KBM-7 (cell line): ENCODE measurements around the gene GLS.
"Not testable (repeated sequence)": the region's sequence is repeated elsewhere in the genome, so short reads cannot be mapped to it uniquely, and the experiment has no call there.

Experiments used
- DNase-seq: peaks from one replicate; pipeline ENCODE4 v3.0.0-alpha.2; 2015
- in situ Hi-C: fragments of 300-500 bp; cut with MboI; formaldehyde crosslinking; loops from 2 replicates; pipeline ENCODE4 v1.14.3; 2020; ENCODE audit warnings: low sequenced_read_pairs, low pct_unique_long_range_greater_than_20kb, mixed read lengths

GLS gene

GRCh38 chr2:190853531-190854383 lies 26.9 kb upstream of the GLS start:
- in situ Hi-C loops, result no loop called here
- no peak for DNase-seq

DNA sequence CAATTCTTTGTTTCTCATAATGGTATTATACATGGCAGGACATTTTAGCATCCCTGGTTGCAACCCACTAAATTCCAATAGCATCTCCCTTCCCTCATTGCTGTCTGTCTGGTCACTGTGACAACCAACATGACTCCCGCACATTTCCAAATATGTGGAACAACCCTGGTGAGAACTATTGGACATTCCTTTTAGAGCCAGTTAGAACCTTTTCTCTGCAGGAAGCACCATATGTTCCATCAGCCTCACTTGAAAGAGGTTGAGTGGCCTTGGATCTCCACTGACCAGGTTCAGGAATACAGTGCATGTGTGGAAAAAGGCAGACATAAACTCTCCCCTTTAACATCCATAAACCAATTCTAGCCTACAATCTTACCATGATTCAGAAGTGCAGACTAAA lies 25.9 kb upstream of the GLS start:
- in situ Hi-C loops, result no loop called here
- no peak for DNase-seq

- no peak for DNase-seq
- in situ Hi-C loops, result no loop called here
These were observed 25.4 kb upstream of the GLS start for GRCh38 chr2:190855245-190855644.

GRCh38 chr2:190856985-190857384 lies 23.6 kb upstream of the GLS start:
- in situ Hi-C loops, result no loop called here
- peak; percentile 10 for DNase-seq

DNA sequence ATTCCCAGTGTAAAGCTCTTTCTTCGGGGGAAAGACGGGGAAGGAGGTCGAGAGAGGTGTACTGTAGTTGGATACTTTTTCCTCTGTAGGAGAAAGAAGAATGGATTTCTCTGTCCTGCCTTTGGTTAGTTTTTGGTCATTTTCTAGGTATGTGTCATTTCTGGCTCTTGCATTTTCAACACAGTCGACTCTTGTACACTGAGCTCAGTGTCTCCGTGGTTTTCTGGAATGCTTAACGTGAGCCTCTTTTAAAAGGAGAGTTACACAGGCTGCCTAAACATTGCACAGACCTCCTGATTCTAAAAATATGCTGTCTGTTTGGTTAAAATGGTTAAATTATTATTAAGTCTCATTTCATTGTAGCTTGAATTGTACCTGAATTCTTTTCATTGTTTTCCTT lies 21.8 kb upstream of the GLS start:
- no peak for DNase-seq
- in situ Hi-C loops, result no loop called here

- in situ Hi-C loops, result no loop called here
- DNase-seq, result no peak
These were observed 21.0 kb upstream of the GLS start for GRCh38 chr2:190859347-190860297.

DNA sequence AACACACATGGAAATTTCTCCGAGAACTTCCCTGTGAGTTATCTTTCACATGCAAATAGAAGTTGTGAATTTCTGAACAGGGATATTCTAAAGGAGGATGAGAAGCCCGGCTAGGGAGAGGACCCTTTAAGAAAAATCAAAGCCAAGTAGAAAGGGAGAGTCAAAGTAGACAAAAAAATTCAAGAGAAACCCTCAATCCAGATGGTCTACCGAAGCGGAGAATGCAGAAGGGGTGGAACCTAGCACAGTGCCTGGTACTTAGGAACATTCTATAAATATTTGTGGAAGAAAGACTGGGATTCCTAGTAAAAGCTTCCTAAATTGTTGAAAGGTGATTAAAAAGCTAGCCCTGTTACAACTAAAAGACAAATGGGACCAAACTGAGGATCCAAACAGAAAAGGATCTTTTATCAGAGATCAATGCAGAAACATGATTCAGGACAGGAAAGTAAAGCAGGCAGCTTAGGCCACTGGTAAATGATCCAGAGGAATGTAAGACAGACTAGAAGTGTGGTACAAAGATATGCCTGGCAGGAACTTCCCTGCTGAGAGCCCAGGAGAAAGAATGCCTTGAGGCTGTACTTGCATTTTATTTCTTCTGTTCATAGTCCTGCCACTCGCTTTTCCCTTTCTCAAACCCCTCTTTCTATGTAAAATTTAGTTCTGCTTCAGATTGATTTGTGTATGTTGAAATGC lies 19.5 kb upstream of the GLS start:
- in situ Hi-C loops, result no loop called here
- no peak for DNase-seq

- DNase-seq, in situ Hi-C loops: not testable (repeated sequence)
These were observed 18.5 kb upstream of the GLS start for GRCh38 chr2:190862128-190862527.

DNA sequence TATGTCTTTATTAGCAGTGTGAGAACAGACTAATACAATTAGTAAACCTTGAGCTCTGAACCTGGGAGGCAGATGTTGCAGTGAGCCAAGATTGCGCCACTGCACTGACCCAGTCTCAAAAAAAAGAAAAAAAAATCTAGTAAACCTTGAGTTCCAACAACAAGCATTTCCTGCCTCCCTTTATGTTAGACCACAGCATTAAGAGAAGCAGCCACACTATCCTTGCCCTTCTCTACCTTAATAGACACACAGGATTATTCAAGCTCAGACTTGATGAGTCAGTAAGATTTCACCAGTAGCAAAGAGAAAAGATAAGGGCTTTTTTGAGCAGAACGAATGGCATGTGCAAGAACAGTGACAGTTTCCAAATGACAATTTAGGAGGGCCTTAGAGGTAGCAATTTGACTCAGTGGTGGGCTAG lies 18.0 kb upstream of the GLS start:
- no peak for DNase-seq
- in situ Hi-C loops, result no loop called here

DNA sequence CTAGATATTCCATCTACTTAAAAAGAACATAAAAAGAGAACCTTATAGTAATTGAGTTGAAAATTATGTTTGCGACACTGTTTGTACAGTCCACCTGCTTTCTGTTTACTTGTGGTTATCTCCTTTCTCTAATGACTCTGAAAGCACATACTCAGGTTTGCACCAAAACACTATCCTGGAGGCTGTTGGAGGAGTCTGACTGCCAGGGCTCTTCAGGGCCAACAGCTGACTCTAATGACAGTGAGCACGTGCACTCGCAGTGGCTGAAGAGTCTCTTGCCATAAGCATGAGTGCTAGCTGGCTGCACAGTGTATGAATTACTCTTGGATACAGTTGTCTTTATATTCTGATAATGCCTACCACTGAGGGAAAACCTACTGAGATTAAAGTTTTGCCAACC lies 16.7 kb upstream of the GLS start:
- DNase-seq, result no peak
- in situ Hi-C loops, result no loop called here

GRCh38 chr2:190864375-190864774 lies 16.2 kb upstream of the GLS start:
- DNase-seq, result no peak
- in situ Hi-C loops, result no loop called here

DNA sequence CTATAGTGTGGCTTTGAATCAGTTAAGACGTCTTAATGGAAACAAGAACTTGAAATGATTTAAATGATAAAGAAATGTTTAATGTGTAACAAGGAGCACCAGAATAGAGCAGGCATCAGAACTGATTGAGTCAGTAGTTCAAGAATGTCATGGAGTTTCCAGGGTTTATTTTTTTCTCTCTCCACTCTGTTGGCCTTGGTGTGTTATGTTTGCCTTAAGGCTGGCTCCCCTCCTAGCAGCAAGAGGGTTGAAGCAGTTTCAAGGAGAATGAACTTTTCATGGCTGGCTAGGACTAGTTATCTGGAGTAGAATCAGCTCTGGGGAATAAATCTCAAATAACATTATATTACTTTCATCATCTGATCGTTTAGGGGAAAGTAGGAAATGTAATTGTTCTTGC lies 13.4 kb upstream of the GLS start:
- in situ Hi-C loops, result no loop called here
- no peak for DNase-seq

GRCh38 chr2:190867832-190868231 lies 12.8 kb upstream of the GLS start:
- in situ Hi-C loops, result no loop called here

GRCh38 chr2:190869721-190870120 lies 10.9 kb upstream of the GLS start:
- in situ Hi-C loops, result no loop called here
- DNase-seq, result no peak

More at GRCh38 chr2:190867832-190868231, 12.8 kb upstream of the GLS start:
- DNase-seq, result no peak

DNA sequence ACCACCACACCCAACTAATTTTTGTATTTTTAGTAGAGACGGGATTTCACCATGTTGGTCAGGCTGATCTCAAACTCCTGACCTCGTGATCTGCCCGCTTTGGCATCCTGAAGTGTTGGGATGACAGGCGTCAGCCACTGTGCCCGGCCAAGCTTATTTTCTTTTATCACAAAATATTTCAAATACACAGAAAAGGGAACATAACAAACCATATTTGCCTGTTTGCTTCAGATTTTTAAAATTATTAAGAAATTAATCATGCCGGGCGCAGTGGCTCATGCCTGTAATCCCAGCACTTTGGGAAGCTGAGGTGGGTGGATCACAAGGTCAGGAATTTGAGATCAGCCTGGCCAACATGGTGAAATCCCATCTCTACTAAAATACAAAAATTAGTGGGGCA lies 7.2 kb upstream of the GLS start:
- DNase-seq, in situ Hi-C loops: not testable (repeated sequence)

DNA sequence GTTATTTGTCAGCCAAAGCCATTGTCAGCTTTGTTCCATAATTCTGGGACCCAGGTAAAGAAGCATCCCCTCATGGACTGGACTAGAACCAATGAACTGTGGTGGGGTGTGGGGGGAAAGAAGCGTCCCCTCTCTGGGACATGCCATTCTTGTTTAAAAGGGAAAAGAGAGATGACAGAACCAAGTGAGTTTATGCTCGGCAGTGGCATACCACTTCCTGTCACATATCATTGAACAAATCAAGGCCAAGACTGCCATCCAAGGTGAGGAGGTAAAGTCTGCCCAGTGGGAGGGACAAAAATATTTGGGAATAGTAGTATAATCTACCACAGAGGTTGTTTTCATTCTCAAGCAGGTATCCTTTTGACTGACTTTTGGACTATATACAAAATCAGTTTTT lies 4.7 kb upstream of the GLS start:
- in situ Hi-C loops, result no loop called here

GRCh38 chr2:190876631-190877030 lies 4.0 kb upstream of the GLS start:
- in situ Hi-C loops, result no loop called here
- DNase-seq, result no peak

More for the DNA sequence above, 4.7 kb upstream of the GLS start:
- peak; percentile 38 for DNase-seq

DNA sequence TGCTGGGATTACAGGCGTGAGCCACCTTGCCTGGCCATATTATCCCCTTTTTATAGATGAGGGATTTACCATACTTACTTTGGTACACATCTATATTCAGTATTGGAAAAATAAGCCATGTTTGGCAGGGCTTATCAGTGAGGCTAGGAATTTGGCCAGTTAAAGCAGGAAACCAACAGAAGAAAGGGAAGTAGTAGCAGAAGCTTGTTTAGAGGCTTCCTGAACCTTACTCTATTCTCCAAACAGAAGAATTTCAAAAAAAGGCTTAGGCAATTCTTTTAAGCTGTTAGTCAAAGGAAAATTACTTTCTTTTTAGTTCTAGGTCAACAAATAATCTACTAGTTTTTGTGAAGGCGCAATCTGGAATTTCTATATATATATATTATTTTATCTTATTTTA lies 3.2 kb upstream of the GLS start:
- in situ Hi-C loops, result no loop called here

More for the DNA sequence above, 3.2 kb upstream of the GLS start:
- peak; percentile 41 for DNase-seq
